ENCODE results near the gene FOXK2. TPM values are rescaled to one million over a fixed set of nuclear protein-coding genes. Genes with fewer than 3 reads are reported as not detected.

The FOXK2 gene
- total RNA-seq, 1 donor from 2014 or later: 34.2 TPM

- no peak for ATAC-seq
Observed at GRCh38 chr17:82644148-82644547, 124.6 kb downstream of the FOXK2 start.

GRCh38 chr17:82645516-82645915, 126.0 kb downstream of the FOXK2 start:
- ATAC-seq: no peak

GRCh38 chr17:82647593-82648164, 128.1 kb downstream of the FOXK2 start:
- peak; percentile 44 for ATAC-seq

GRCh38 chr17:82648165-82648668, 128.7 kb downstream of the FOXK2 start, which contains the start of gene WDR45B:
Gene WDR45B, minus strand, starts transcription at chr17:82648444. Its CDS starts 104 bp downstream, at chr17:82648340.
- ATAC-seq: peak; percentile 92

- peak; percentile 21 for ATAC-seq
Observed at GRCh38 chr17:82648742-82649331, 129.3 kb downstream of the FOXK2 start.

GRCh38 chr17:82649501-82650261, 130.1 kb downstream of the FOXK2 start:
- ATAC-seq: no peak

GRCh38 chr17:82650723-82651122, 131.2 kb downstream of the FOXK2 start:
- ATAC-seq: no peak

- no peak for ATAC-seq
Observed at GRCh38 chr17:82653651-82654528, 134.4 kb downstream of the FOXK2 start.

Other genes starting within 250 kb of the FOXK2 start
- 65.7 TPM for gene CSNK1D, start 246.0 kb upstream of the FOXK2 start, total RNA-seq
- 0.80 TPM for gene CD7, start 202.1 kb upstream of the FOXK2 start, total RNA-seq
- gene SECTM1, start 186.0 kb upstream of the FOXK2 start, total RNA-seq: 6.3 TPM
- not detected for gene TEX19, start 160.5 kb upstream of the FOXK2 start, total RNA-seq
- gene UTS2R, start 148.0 kb upstream of the FOXK2 start, total RNA-seq: not detected
- 9.8 TPM for gene HEXD, start 101.4 kb upstream of the FOXK2 start, total RNA-seq
- gene OGFOD3, start 101.1 kb upstream of the FOXK2 start, total RNA-seq: 20.7 TPM
- 43.5 TPM for gene CYBC1, start 69.0 kb upstream of the FOXK2 start, total RNA-seq
- 38.3 TPM for gene NARF, start 61.0 kb upstream of the FOXK2 start, total RNA-seq
- gene WDR45B, start 128.7 kb downstream of the FOXK2 start, total RNA-seq: 63.8 TPM
- 6.6 TPM for gene RAB40B, start 179.0 kb downstream of the FOXK2 start, total RNA-seq
- 18.2 TPM for gene FN3KRP, start 197.0 kb downstream of the FOXK2 start, total RNA-seq
- 3.2 TPM for gene FN3K, start 215.9 kb downstream of the FOXK2 start, total RNA-seq
- 55.5 TPM for gene TBCD, start 232.3 kb downstream of the FOXK2 start, total RNA-seq